ENCODE measurements around the gene SRSF11.

Gene SRSF11

DNA sequence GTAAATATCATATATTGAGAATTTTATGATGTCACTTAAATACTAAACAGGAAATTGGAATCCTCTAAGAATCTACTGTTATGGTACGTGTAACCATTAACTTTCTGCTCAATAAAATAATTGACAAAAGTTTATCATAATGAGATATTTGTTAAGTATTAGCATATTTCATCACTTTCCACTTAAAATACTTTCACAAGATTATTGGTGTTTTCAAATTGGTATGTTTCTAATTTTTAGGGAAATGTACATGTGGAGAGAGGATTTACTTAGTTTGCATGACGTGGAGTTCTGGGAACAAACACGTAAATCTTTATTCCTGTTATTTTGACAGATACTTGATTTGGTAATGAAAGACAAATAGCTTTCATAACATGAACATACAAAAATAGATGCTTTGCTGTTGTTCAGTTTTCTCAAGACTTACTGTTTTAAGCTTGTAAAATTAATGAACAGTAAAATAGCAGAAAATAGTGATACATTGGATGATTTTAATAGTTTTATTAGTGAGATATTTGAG lies 1.6 kb downstream of the SRSF11 start:
- DNase-seq = no peak

- no peak for DNase-seq
Measured at GRCh38 chr1:70224954-70225353, 3.8 kb downstream of the SRSF11 start.

GRCh38 chr1:70227439-70227838 lies 6.3 kb downstream of the SRSF11 start:
- DNase-seq = no peak

- DNase-seq = no peak
Measured at GRCh38 chr1:70228670-70229069, 7.5 kb downstream of the SRSF11 start.

DNA sequence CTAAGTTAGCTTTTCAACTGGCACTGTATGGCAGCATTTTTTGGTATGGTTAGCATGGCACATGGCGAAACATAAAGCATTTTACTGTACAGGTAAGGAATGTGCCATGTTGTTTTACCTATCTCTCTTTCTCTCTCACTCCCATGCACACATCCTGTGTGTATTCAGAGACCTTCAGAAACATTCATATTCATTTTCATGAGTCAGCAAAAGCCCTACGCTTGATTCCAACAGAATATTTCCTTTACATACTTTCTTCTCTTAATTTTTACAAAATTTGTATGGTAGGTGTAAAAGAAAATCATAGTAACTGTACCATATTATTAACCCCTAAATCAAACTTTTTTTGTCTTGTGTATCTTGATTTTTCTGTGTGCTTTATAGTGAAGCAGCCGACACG lies 10.3 kb downstream of the SRSF11 start:
- no peak for DNase-seq

DNA sequence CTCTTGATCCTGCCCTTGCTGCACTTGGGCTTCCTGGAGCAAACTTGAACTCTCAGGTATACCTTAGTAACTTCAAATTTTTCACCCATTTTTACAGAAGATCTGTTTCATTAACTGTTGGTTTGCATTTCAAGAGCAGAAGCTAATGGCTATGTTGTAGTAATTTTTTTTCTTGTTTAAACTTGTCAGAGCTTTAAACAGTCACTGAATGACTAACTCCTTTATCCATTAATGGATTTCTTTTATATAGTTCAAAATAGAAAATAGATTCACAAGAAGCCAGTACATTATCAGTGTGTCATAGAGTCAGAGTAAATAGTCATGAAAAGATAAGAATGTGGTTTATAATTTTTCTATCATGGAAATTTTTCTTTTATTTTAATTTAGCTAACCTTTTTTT lies 13.6 kb downstream of the SRSF11 start:
- DNase-seq = no peak

DNA sequence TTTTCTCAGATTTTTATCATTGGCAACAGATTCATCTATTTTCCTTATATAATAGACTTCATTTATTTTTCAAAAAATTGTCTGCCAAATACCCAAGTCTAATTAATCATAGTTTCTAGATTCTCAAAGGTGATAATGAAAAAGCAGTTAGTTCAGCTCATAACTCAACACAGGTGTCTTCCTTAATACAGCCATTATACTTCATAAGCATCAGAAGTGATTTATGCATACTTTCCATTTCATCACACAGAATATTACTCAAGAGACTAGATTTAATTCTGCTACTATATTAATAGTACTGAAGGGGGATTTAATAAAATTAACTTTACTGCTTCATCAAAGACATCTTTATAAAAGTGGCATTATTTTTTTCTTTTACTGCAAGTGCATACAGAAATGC lies 18.8 kb downstream of the SRSF11 start:
- no peak for DNase-seq

DNA sequence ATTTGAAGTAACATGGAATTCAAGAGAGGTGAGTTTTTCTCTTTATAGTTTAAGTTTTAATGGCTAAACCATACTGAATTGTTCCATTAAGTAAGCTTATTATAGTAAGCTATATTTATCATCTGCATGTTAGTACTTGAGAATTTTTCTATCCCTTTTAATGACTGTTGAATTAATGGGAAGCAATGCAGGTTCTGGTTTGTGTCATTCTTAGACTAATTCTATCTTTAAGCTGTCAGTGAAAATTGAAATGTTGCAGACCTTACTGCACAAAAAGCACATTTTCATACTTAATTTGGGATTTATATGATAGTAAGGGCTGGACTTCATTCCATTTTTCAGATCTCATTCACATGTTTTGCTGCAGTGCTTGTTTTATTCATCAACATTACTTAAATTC lies 25.9 kb downstream of the SRSF11 start:
- DNase-seq = no peak

GRCh38 chr1:70247768-70248167 lies 26.6 kb downstream of the SRSF11 start:
- DNase-seq = no peak

DNA sequence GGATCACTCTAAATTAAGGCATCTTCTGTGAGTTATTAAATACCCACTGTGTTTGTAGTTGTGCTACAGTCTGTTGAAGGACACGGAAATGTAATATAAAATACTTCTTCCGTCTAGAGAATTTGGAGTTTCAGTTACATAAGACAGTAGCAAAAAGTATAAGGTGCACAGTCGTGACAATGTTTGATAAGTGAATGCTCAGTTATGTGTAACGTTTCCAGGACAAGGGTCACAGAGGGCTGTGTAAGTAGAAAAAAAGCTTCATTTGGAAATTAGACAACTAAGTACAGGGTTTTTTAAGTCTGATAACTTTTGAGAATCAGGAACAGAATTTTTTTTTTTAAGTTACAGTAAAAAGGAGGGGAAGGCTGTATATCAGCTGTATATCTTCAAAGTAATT lies 27.5 kb downstream of the SRSF11 start:
- no peak for DNase-seq

- no peak for DNase-seq
Measured at GRCh38 chr1:70256664-70257063, 35.5 kb downstream of the SRSF11 start.

DNA sequence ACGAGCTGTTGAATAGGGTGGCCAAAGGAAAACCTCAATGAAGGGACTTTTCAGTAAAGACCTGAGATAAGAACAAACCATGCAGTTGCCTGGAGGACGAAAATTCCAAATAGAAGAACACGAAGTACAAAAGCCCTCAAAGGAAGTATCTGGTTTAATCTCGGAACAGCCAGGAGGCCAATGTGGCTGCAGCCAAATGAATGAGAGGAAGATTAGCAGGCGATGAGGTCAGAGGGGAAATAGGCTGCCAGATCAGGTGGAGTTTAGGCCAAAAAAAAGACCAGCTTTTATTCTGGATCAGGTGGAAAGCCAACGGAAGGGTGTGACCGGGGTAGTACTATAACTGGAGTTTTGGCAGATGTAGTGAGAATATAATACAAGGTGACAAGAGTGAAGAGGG lies 43.7 kb downstream of the SRSF11 start:
- no peak for DNase-seq

DNA sequence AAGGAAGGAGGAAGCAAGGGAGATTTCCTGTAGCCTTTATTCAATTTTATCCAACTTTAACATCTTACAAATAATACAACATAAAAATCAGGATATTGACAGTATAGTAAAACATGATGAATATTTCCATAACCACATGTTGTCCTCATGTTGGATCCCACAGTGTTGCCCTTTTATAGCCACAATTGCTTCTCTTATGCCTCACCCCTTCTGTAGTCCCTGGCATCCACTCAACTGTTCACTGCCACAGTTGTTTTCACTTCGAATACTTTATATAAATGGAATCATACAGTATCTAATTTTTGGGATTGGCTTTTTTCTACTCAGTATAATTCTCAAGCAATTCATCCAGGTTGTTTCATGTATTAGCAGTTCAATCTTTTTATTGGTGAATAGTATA lies 44.8 kb downstream of the SRSF11 start:
- no peak for DNase-seq

DNA sequence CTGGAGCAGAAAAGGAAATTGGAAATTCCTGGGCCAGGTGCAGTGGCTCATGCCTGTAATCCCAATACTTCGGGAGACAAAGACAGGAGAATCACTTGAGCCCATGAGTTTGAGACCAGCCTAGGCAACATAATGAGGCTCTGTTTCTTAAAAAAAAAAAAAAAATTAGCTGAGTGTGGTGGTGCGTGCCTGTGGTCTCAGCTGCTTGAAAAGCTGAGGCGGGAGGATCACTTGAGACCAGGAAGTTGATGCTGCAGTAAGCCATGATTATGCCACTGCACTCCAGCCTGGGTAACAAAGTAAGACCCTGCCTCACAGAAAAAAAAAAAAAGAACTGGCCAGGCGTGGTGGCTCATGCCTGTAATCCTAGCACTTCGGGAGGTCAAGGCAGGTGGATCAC lies 56.7 kb downstream of the SRSF11 start:
- no peak for DNase-seq

- DNase-seq = no peak
Measured at GRCh38 chr1:70278710-70279109, 57.5 kb downstream of the SRSF11 start.

- no peak for DNase-seq
Measured at GRCh38 chr1:70284366-70284765, 63.2 kb downstream of the SRSF11 start.

DNA sequence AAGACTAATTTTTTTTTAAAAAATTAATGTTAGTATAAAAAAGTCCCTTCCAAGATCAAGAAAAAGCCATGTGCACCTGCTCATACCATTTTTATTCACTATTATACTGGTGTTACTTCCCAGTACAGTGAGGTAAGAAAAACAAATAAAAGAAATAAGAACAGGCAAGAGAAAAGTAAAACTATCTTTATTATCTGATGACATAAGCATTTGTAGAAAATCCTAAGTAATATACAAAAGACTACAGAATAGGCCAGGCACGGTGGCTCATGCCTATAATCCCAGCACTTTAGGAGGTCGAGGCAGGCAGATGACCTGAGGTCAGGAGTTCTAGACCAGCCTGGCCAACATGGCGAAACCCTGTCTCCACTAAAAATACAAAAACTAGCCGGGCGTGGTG lies 65.3 kb downstream of the SRSF11 start:
- DNase-seq = no peak

GRCh38 chr1:70288166-70288565 lies 67.0 kb downstream of the SRSF11 start:
- no peak for DNase-seq

GRCh38 chr1:70290218-70290617 lies 69.0 kb downstream of the SRSF11 start:
- DNase-seq = no peak

GRCh38 chr1:70293186-70293843 lies 72.1 kb downstream of the SRSF11 start:
- no peak for DNase-seq

DNA sequence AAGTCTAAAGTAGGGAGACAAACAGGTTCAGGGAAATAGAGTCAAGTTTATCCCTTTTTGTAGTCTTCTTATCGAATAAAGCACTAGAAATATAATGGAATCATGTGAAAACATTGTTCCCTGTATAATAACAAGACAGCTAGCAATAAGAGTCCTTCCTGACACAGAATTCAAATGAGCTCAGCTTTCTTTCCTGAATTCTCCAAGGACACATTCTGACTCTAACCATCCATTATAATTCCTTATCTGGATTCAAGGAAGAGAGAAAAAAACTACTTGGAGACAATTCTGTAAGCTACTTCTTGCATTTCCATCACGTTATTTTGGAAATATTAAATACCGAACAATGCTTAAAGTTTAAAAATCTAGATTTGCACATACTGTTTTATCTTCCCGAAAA lies 74.6 kb downstream of the SRSF11 start:
- no peak for DNase-seq

GRCh38 chr1:70299472-70299871 lies 78.3 kb downstream of the SRSF11 start:
- no peak for DNase-seq
